ENCODE results near the gene AK8.

- TF ChIP-seq BHLHE40 (IDR thresholded peaks at IDR 0.05; ENCODE audit: borderline replicate concordance): no peak
- TF ChIP-seq ZNF384 (IDR thresholded peaks at IDR 0.05): no peak
- no peak for TF ChIP-seq NFRKB (IDR thresholded peaks at IDR 0.05)
- TF ChIP-seq SP1 (IDR thresholded peaks at IDR 0.05): no peak
Observed at GRCh38 chr9:132837501-132838286, 40.4 kb downstream of the AK8 start.
